ENCODE measurements around the gene MTCL1.

MTCL1 gene

GRCh38 chr18:8854962-8855361 lies 149.6 kb downstream of the MTCL1 start:
- no peaks in the 10 kb centered on the region for H3K9me3 ChIP-seq (ENCODE audit: insufficient read depth, low read depth, low read length)
- H3K4me3 ChIP-seq (ENCODE audit: low read length): no peak overlapping the region
- H3K27me3 ChIP-seq (ENCODE audit: insufficient read depth, low read length): no peaks in the 10 kb centered on the region
- peaks cover 11% of the 10 kb centered on the region for H3K4me1 ChIP-seq (ENCODE audit: insufficient read depth, low read length)
- H3K9ac ChIP-seq (ENCODE audit: low read depth, low read length): no peak overlapping the region
- H3K36me3 ChIP-seq (ENCODE audit: insufficient read depth, low read length): no peaks in the 10 kb centered on the region
- 59% methylated on average over 2 of the region's 2 CpGs for WGBS
- no peak overlapping the region for H3K27ac ChIP-seq (ENCODE audit: low read depth, low read length)

DNA sequence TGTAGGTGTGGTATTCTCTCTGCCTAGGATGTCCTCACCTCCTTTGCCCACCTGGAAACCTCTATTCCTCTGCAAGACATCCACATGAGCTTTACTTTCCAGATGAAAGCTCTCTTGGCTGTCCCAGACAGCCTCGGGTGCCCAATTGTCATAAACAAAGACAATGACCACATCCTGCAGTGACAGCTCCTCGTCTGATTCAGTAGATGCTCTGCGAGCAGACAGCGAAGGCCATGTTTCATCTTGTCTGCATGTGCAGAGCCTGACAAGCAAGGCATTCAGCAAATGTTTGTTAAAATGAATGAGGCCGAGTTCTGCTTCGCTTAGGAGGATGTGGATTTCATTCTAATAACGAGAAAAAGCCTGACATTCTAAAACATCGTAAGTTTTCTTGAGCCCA lies 150.9 kb downstream of the MTCL1 start:
- Histone ChIP-seq H3K36me3 (ENCODE audit: insufficient read depth, low read length) (no peaks in the 10 kb centered on the region), H3K4me3 (ENCODE audit: low read length) (no peak overlapping the region), H3K9me3 (ENCODE audit: insufficient read depth, low read depth, low read length) (no peaks in the 10 kb centered on the region), H3K27me3 (ENCODE audit: insufficient read depth, low read length) (no peaks in the 10 kb centered on the region), H3K9ac (ENCODE audit: low read depth, low read length) (no peak overlapping the region), H3K27ac (ENCODE audit: low read depth, low read length) (no peak overlapping the region), H3K4me1 (ENCODE audit: insufficient read depth, low read length) (peaks cover 12% of the 10 kb centered on the region)
- 90% methylated on average over 8 of the region's 8 CpGs for WGBS

DNA sequence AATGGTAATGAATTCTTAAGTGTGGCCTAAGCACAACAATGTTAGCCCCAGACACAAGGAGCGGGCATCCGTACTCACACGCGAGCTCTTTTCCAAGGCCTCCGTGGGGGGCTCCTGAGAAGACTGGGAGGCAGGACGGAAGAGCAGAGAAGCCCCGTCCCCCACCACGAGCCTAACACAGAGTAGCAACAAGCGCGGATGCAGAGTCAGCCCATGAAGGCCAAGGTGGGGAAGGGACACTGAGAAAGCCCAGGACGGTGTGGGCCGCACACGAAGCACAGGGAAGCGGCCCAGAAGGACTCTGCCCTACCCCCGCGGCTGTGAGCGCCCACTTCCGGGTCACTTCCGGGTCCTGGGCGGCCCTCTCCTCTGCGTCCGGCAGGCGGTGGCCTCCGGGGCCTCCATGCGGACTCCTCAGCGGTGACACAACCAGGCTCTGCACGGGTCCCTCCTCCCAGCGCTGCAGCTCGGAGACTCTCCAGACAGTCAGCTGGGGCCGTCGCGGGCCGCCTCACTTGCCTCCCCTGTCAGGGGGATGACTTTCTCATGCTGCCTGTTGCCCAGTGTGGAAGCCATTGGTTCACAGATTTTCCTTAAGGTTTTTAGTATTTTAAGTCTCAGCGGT lies 151.5 kb downstream of the MTCL1 start:
- no peaks in the 10 kb centered on the region for H3K36me3 ChIP-seq (ENCODE audit: insufficient read depth, low read length)
- WGBS: 86% methylated on average over 34 of the region's 34 CpGs
- no peaks in the 10 kb centered on the region for H3K9me3 ChIP-seq (ENCODE audit: insufficient read depth, low read depth, low read length)
- no peak overlapping the region for H3K27ac ChIP-seq (ENCODE audit: low read depth, low read length)
- no peak overlapping the region for H3K9ac ChIP-seq (ENCODE audit: low read depth, low read length)
- no peaks in the 10 kb centered on the region for H3K27me3 ChIP-seq (ENCODE audit: insufficient read depth, low read length)
- peaks cover 12% of the 10 kb centered on the region for H3K4me1 ChIP-seq (ENCODE audit: insufficient read depth, low read length)
- H3K4me3 ChIP-seq (ENCODE audit: low read length): no peak overlapping the region

DNA sequence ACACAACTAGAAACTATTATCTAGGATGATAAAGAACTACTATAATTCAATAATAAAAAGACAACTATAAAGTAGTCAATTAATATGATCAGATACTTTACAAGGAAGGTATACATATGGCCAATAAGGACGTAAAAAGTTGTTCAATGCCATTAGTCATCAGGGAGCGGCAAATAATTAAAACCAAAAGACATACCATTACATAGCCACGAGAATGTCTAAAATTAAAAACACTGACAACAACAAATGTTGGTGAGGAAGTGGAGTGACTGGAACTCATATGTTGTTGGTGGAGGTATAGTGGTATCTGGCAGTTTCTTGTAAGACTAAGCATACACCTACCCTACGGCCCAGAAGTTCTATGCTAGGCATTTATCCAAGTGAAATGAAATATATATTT lies 152.4 kb downstream of the MTCL1 start:
- H3K27me3 ChIP-seq (ENCODE audit: insufficient read depth, low read length): no peaks in the 10 kb centered on the region
- H3K9me3 ChIP-seq (ENCODE audit: insufficient read depth, low read depth, low read length): no peaks in the 10 kb centered on the region
- WGBS: 100% methylated on average over 2 of the region's 4 CpGs
- no peaks in the 10 kb centered on the region for H3K36me3 ChIP-seq (ENCODE audit: insufficient read depth, low read length)
- no peak overlapping the region for H3K4me3 ChIP-seq (ENCODE audit: low read length)
- H3K27ac ChIP-seq (ENCODE audit: low read depth, low read length): no peak overlapping the region
- H3K4me1 ChIP-seq (ENCODE audit: insufficient read depth, low read length): peaks cover 12% of the 10 kb centered on the region
- H3K9ac ChIP-seq (ENCODE audit: low read depth, low read length): no peak overlapping the region

- no peak overlapping the region for H3K9ac ChIP-seq (ENCODE audit: low read depth, low read length)
- H3K36me3 ChIP-seq (ENCODE audit: insufficient read depth, low read length): no peaks in the 10 kb centered on the region
- H3K27me3 ChIP-seq (ENCODE audit: insufficient read depth, low read length): no peaks in the 10 kb centered on the region
- 93% methylated on average over 1 of the region's 1 CpG for WGBS
- H3K4me3 ChIP-seq (ENCODE audit: low read length): no peak overlapping the region
- no peak overlapping the region for H3K27ac ChIP-seq (ENCODE audit: low read depth, low read length)
- H3K9me3 ChIP-seq (ENCODE audit: insufficient read depth, low read depth, low read length): no peaks in the 10 kb centered on the region
- H3K4me1 ChIP-seq (ENCODE audit: insufficient read depth, low read length): peaks cover 12% of the 10 kb centered on the region
Observed at GRCh38 chr18:8858888-8859511, 153.6 kb downstream of the MTCL1 start.

GRCh38 chr18:8860845-8861642 lies 155.7 kb downstream of the MTCL1 start:
- Histone ChIP-seq H3K9ac (ENCODE audit: low read depth, low read length) (no peak overlapping the region), H3K4me1 (ENCODE audit: insufficient read depth, low read length) (peaks cover 3% of the 10 kb centered on the region; the same call in 1 of the 2 replicates), H3K9me3 (ENCODE audit: insufficient read depth, low read depth, low read length) (no peaks in the 10 kb centered on the region), H3K4me3 (ENCODE audit: low read length) (no peak overlapping the region), H3K36me3 (ENCODE audit: insufficient read depth, low read length) (no peaks in the 10 kb centered on the region), H3K27ac (ENCODE audit: low read depth, low read length) (no peak overlapping the region), H3K27me3 (ENCODE audit: insufficient read depth, low read length) (no peaks in the 10 kb centered on the region)
- WGBS: 92% methylated on average over 6 of the region's 6 CpGs

- Histone ChIP-seq H3K9ac (ENCODE audit: low read depth, low read length) (no peak overlapping the region), H3K9me3 (ENCODE audit: insufficient read depth, low read depth, low read length) (no peaks in the 10 kb centered on the region), H3K27ac (ENCODE audit: low read depth, low read length) (no peak overlapping the region), H3K27me3 (ENCODE audit: insufficient read depth, low read length) (no peaks in the 10 kb centered on the region), H3K4me3 (ENCODE audit: low read length) (no peak overlapping the region), H3K4me1 (ENCODE audit: insufficient read depth, low read length) (0 out of 2 replicates have a peak, but pooled peaks cover 3% of the 10 kb centered on the region), H3K36me3 (ENCODE audit: insufficient read depth, low read length) (no peaks in the 10 kb centered on the region)
- WGBS: 93% methylated on average over 3 of the region's 3 CpGs
Observed at GRCh38 chr18:8863427-8863826, 158.1 kb downstream of the MTCL1 start.

DNA sequence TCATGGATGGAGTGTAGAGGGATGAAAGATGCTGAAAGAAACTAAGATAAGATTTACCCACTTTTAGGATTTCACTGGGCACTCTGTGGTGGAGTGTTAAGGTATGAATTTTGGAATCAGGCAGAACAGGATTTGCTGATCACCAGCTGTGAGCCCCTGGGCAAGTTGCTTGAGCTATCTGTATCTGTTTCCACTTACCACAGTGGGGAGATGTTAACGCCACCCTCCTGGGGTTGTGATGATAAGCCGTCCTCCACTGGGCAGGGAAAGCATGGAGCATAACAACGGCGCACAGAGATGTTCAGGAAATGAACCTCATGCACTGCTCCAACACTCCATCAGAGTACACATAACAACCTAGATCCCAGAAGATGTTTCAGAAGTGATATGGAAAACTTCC lies 160.6 kb downstream of the MTCL1 start:
- H3K36me3 ChIP-seq (ENCODE audit: insufficient read depth, low read length): no peaks in the 10 kb centered on the region
- no peak overlapping the region for H3K4me3 ChIP-seq (ENCODE audit: low read length)
- H3K9ac ChIP-seq (ENCODE audit: low read depth, low read length): no peak overlapping the region
- WGBS: 98% methylated on average over 4 of the region's 4 CpGs
- H3K9me3 ChIP-seq (ENCODE audit: insufficient read depth, low read depth, low read length): no peaks in the 10 kb centered on the region
- H3K4me1 ChIP-seq (ENCODE audit: insufficient read depth, low read length): no peaks in the 10 kb centered on the region
- H3K27ac ChIP-seq (ENCODE audit: low read depth, low read length): no peak overlapping the region
- H3K27me3 ChIP-seq (ENCODE audit: insufficient read depth, low read length): no peaks in the 10 kb centered on the region

GRCh38 chr18:8866679-8867078 lies 161.3 kb downstream of the MTCL1 start:
- Histone ChIP-seq H3K9ac (ENCODE audit: low read depth, low read length) (no peak overlapping the region), H3K27ac (ENCODE audit: low read depth, low read length) (no peak overlapping the region), H3K36me3 (ENCODE audit: insufficient read depth, low read length) (no peaks in the 10 kb centered on the region), H3K9me3 (ENCODE audit: insufficient read depth, low read depth, low read length) (no peaks in the 10 kb centered on the region), H3K4me3 (ENCODE audit: low read length) (no peak overlapping the region), H3K4me1 (ENCODE audit: insufficient read depth, low read length) (no peaks in the 10 kb centered on the region), H3K27me3 (ENCODE audit: insufficient read depth, low read length) (no peaks in the 10 kb centered on the region)
- 76% methylated on average over 1 of the region's 1 CpG for WGBS

DNA sequence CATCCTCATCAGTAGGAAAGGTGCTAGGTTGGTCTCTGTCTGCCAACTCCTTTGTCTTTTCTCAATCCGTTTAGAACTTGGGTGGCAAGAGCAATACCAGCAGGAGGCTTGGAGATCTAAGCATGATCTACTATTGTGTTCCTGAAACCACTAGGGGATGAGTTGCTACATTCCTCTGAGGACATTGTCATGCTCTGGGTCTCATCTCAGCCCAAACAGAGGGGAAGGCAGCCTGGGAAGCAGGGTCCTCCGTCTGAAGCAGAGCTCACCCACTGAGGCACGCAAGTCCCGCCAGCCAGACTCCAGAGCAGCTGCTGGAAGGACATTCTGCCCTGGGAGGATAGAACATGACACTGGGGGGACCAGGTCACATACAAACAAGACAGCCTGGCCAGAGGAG lies 162.9 kb downstream of the MTCL1 start:
- 58% methylated on average over 4 of the region's 4 CpGs for WGBS
- no peaks in the 10 kb centered on the region for H3K9me3 ChIP-seq (ENCODE audit: insufficient read depth, low read depth, low read length)
- H3K9ac ChIP-seq (ENCODE audit: low read depth, low read length): no peak overlapping the region
- H3K27me3 ChIP-seq (ENCODE audit: insufficient read depth, low read length): no peaks in the 10 kb centered on the region
- H3K36me3 ChIP-seq (ENCODE audit: insufficient read depth, low read length): no peaks in the 10 kb centered on the region
- H3K27ac ChIP-seq (ENCODE audit: low read depth, low read length): no peak overlapping the region
- H3K4me1 ChIP-seq (ENCODE audit: insufficient read depth, low read length): no peaks in the 10 kb centered on the region
- H3K4me3 ChIP-seq (ENCODE audit: low read length): no peak overlapping the region

GRCh38 chr18:8868779-8869415 lies 163.5 kb downstream of the MTCL1 start:
- Histone ChIP-seq H3K27me3 (ENCODE audit: insufficient read depth, low read length) (no peaks in the 10 kb centered on the region), H3K4me3 (ENCODE audit: low read length) (no peak overlapping the region), H3K9ac (ENCODE audit: low read depth, low read length) (no peak overlapping the region), H3K27ac (ENCODE audit: low read depth, low read length) (no peak overlapping the region), H3K9me3 (ENCODE audit: insufficient read depth, low read depth, low read length) (no peaks in the 10 kb centered on the region), H3K4me1 (ENCODE audit: insufficient read depth, low read length) (no peaks in the 10 kb centered on the region), H3K36me3 (ENCODE audit: insufficient read depth, low read length) (no peaks in the 10 kb centered on the region)
- 91% methylated on average over 2 of the region's 2 CpGs for WGBS
